DND-41 (cell line): ENCODE results near the gene TM9SF2.
A peak's percentile ranks its signal among the peaks of the same experiment; 100 is the strongest.

ENCODE experiments used
- ATAC-seq: fragments of 200-7000 bp; cut with Tn5 transposase; 3 replicates; pipeline ENCODE4 v1.9.1; 2021; ENCODE audit warnings: low read depth; ENCODE audit not compliant: insufficient read depth
- DNase-seq: peaks from one replicate; pipeline ENCODE4 v3.0.0-alpha.2; 2020
- H2AFZ ChIP-seq: 2 replicates; pipeline ENCODE4 v1.6.0; 2012; ENCODE audit warnings: low read depth, low read length
- H3K27ac ChIP-seq: 2 replicates; pipeline ENCODE4 v1.5.1; 2012; ENCODE audit warnings: low read length, inconsistent platforms
- H3K27me3 ChIP-seq: fragments of 200-600 bp; sonication (generic); 2 replicates; pipeline ENCODE4 v1.6.0; 2012; ENCODE audit warnings: low read length, mild to moderate bottlenecking, inconsistent platforms; ENCODE audit not compliant: insufficient read depth, poor library complexity
- H3K36me3 ChIP-seq: 2 replicates; pipeline ENCODE4 v1.5.1; 2012; ENCODE audit warnings: low read length, inconsistent platforms; ENCODE audit not compliant: insufficient read depth
- H3K4me1 ChIP-seq: 2 replicates; pipeline ENCODE4 v1.5.1; 2012; ENCODE audit warnings: mild to moderate bottlenecking, low read length; ENCODE audit not compliant: insufficient read depth
- H3K4me2 ChIP-seq: 2 replicates; pipeline ENCODE4 v1.6.0; 2012; ENCODE audit warnings: mild to moderate bottlenecking, moderate library complexity, low read length, inconsistent platforms; ENCODE audit not compliant: insufficient read depth
- H3K4me3 ChIP-seq, 2 experiments: fragments of 200-600 bp in 1 of 2; shearing (Covaris generic) in 1 of 2; 2 replicates each; pipeline ENCODE4 v1.5.1; 2012 to 2016; ENCODE audit warnings: inconsistent platforms in 2 of 2, low read length in 2 of 2, mild to moderate bottlenecking in 2 of 2, low read depth in 1 of 2, moderate library complexity in 1 of 2
- H3K79me2 ChIP-seq: 2 replicates; pipeline ENCODE4 v1.6.0; 2012; ENCODE audit warnings: low read length, inconsistent platforms; ENCODE audit not compliant: insufficient read depth
- H3K9ac ChIP-seq: 2 replicates; pipeline ENCODE4 v1.6.0; 2012; ENCODE audit warnings: low read depth, mild to moderate bottlenecking, inconsistent platforms, low read length, moderate library complexity
- H3K9me3 ChIP-seq: 2 replicates; pipeline ENCODE4 v1.5.1; 2012; ENCODE audit warnings: low read length, moderate library complexity, mild to moderate bottlenecking, inconsistent platforms; ENCODE audit not compliant: insufficient read depth, severe bottlenecking
- H4K20me1 ChIP-seq: 2 replicates; pipeline ENCODE4 v1.6.0; 2012; ENCODE audit warnings: low read length; ENCODE audit not compliant: insufficient read depth
- EZH2 ChIP-seq: IDR thresholded peaks from 3 replicates; pipeline ENCODE4 v1.6.1; 2012; ENCODE audit warnings: borderline replicate concordance, low read depth, mild to moderate bottlenecking, moderate library complexity, low read length, inconsistent platforms; ENCODE audit not compliant: severe bottlenecking
- TF ChIP-seq, protein P1 (sequence below): IDR thresholded peaks from 2 replicates; pipeline ENCODE4 v1.5.1; 2012; ENCODE audit warnings: borderline replicate concordance, low read length, moderate library complexity, mild to moderate bottlenecking; ENCODE audit not compliant: poor library complexity, severe bottlenecking; ENCODE audit errors: extremely low read depth

Gene TM9SF2

DNA sequence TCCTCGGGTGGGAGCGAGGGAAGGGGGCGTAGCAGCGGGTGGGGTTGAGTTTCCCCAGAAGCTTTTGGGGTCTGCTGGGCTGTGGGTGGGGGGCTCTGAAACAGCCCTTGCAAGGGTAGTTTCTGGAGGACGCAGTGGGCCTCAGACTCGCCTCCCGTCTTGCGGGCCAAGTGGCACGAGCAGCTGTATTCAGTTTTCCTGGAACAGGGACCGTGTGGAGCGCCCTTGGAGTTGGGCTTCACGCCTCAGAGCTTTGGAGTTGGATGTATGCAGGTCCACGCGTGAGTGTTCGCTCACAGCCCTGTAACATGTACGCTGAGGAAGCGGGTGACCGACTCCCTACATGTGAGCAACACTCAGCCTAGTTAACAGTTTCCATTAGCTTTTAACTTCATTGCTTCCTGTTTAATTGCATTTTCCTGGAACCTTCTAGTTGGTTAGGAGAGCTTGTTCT lies 603 bp downstream of the TM9SF2 start:
- peak overlapping the region; percentile 99 for H2AFZ ChIP-seq
- DNase-seq (peak; percentile 29), ATAC-seq (peak; percentile 30)
- peaks cover 11% of the 10 kb centered on the region; the same call in 1 of the 2 replicates for H4K20me1 ChIP-seq
- no peaks in the 10 kb centered on the region for H3K9me3 ChIP-seq
- peak overlapping the region; percentile 70 for H3K4me2 ChIP-seq
- TF ChIP-seq, protein P1, sequence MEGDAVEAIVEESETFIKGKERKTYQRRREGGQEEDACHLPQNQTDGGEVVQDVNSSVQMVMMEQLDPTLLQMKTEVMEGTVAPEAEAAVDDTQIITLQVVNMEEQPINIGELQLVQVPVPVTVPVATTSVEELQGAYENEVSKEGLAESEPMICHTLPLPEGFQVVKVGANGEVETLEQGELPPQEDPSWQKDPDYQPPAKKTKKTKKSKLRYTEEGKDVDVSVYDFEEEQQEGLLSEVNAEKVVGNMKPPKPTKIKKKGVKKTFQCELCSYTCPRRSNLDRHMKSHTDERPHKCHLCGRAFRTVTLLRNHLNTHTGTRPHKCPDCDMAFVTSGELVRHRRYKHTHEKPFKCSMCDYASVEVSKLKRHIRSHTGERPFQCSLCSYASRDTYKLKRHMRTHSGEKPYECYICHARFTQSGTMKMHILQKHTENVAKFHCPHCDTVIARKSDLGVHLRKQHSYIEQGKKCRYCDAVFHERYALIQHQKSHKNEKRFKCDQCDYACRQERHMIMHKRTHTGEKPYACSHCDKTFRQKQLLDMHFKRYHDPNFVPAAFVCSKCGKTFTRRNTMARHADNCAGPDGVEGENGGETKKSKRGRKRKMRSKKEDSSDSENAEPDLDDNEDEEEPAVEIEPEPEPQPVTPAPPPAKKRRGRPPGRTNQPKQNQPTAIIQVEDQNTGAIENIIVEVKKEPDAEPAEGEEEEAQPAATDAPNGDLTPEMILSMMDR: no peak
- no peak for TF ChIP-seq EZH2
- no peaks in the 10 kb centered on the region for H3K27me3 ChIP-seq
- H3K27ac ChIP-seq: peak overlapping the region; percentile 97
- peak overlapping the region; percentile 95 for H3K9ac ChIP-seq
- peaks cover 56% of the 10 kb centered on the region for H3K79me2 ChIP-seq
- peak overlapping the region; percentile 95 for H3K4me3 ChIP-seq
- peaks cover 11% of the 10 kb centered on the region for H3K36me3 ChIP-seq
- H3K4me1 ChIP-seq: peaks cover 50% of the 10 kb centered on the region

DNA sequence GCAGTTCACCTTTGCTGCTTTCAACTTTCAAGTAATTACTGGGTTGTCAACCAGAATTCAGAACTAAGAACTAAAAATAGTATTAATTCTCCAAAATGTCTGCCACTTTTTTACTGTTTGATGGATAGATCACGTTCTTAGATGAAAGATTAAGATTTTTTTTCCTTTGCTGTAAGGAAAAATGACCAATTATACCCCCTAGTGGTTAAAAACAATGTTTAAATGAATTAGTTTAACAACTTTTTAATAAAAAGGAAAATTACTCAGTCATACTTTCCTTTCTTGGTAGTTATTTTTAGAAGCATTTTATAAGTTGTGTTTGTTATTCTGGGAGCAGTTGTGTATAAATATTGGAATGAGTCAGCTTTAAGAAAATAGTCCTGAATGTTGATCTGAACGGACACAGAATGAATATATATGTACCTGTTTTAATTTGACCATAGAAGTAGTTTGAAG lies 4.6 kb downstream of the TM9SF2 start:
- peaks cover 12% of the 10 kb centered on the region for H3K9me3 ChIP-seq
- peaks cover 23% of the 10 kb centered on the region; the same call in 1 of the 2 replicates for H4K20me1 ChIP-seq
- peak overlapping the region; percentile 37; the same call in 1 of the 2 replicates for H3K4me2 ChIP-seq
- ATAC-seq: no peak
- no peak overlapping the region; a peak in 1 of 4 replicates for H3K4me3 ChIP-seq
- no peak overlapping the region for H3K9ac ChIP-seq
- peaks cover 33% of the 10 kb centered on the region for H3K4me1 ChIP-seq
- TF ChIP-seq EZH2: no peak
- TF ChIP-seq, protein P1: peak; percentile 24
- H3K27me3 ChIP-seq: no peaks in the 10 kb centered on the region
- no peak for DNase-seq
- H3K27ac ChIP-seq: no peak overlapping the region
- peaks cover 34% of the 10 kb centered on the region for H3K36me3 ChIP-seq
- H2AFZ ChIP-seq: no peak overlapping the region
- H3K79me2 ChIP-seq: peaks cover 96% of the 10 kb centered on the region

DNA sequence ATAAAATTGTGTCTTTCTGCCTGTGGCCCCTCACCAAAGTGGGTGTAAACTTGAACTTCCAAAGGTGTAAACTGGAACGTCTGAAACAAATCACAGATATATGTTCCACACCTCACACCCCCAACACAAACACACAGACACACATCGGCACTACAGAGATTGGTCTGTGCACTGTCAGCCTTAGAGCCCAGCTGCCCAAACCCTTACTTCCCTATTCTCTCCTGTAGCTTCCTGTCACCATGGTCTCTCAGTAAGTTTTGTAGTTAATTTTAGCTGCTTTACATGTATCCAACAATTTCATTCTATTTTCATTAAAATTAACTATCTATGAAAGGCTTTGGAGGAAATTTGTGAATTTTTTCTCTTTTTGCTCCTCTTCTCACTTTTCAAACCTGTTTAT lies 5.4 kb downstream of the TM9SF2 start:
- H3K4me2 ChIP-seq: peak overlapping the region; percentile 29
- no peak for TF ChIP-seq EZH2
- TF ChIP-seq, protein P1: no peak
- no peak for ATAC-seq

DNA sequence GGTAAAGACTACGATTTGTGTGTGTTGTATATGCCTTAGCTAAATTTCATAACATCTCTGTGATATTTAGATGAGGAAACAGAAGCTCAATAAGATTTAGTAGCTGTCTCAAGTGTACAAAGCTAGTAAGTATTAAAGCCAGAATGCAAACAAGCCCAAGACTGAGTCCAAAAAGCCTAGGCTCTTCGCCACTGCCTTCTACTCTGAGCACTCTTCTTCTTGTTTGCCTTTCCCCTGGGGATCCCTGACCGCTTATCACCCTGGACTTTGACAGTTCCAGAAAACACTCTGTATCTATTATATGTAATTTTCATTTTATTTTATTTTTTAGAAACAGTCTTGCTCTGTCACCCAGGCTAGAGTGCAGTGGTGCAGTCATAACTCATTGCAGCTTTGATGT lies 5.8 kb downstream of the TM9SF2 start:
- no peak overlapping the region for H3K27ac ChIP-seq
- DNase-seq (no peak), ATAC-seq (no peak)
- H3K9ac ChIP-seq: no peak overlapping the region
- H2AFZ ChIP-seq: no peak overlapping the region
- peaks cover 29% of the 10 kb centered on the region for H3K36me3 ChIP-seq
- peaks cover 33% of the 10 kb centered on the region; the same call in 1 of the 2 replicates for H4K20me1 ChIP-seq
- H3K4me2 ChIP-seq: no peak overlapping the region
- H3K79me2 ChIP-seq: peaks cover 100% of the 10 kb centered on the region
- TF ChIP-seq, protein P1: no peak
- no peak for TF ChIP-seq EZH2
- H3K9me3 ChIP-seq: peaks cover 12% of the 10 kb centered on the region
- no peaks in the 10 kb centered on the region for H3K27me3 ChIP-seq
- peaks cover 33% of the 10 kb centered on the region for H3K4me1 ChIP-seq
- no peak overlapping the region for H3K4me3 ChIP-seq

More for the DNA sequence above, 5.4 kb downstream of the TM9SF2 start:
- no peak overlapping the region for H2AFZ ChIP-seq
- H3K9me3 ChIP-seq: peaks cover 12% of the 10 kb centered on the region
- peaks cover 100% of the 10 kb centered on the region for H3K79me2 ChIP-seq
- H3K27me3 ChIP-seq: no peaks in the 10 kb centered on the region
- H4K20me1 ChIP-seq: peaks cover 28% of the 10 kb centered on the region; the same call in 1 of the 2 replicates
- DNase-seq: no peak
- H3K9ac ChIP-seq: no peak overlapping the region
- H3K4me3 ChIP-seq: no peak overlapping the region
- H3K4me1 ChIP-seq: peaks cover 33% of the 10 kb centered on the region
- H3K27ac ChIP-seq: no peak overlapping the region
- H3K36me3 ChIP-seq: peaks cover 33% of the 10 kb centered on the region
